Mucosa of descending colon (tissue), 3 donors: ENCODE results near the gene PAPLN. TPM values are rescaled to one million over a fixed set of nuclear protein-coding genes. Genes with fewer than 3 reads are reported as not detected.

Source experiments
- ATAC-seq: fragments of 200-7000 bp; cut with Tn5 transposase; one replicate; pipeline ENCODE4 v1.9.1; 2020; ENCODE audit warnings: mild to moderate bottlenecking, moderate library complexity
- DNase-seq, 3 donors: peaks; one replicate each; pipeline ENCODE4 v3.0.0-alpha.2; 2020
- H3K36me3 ChIP-seq: fragments of 200-600 bp; one replicate; pipeline ENCODE4 v1.8.0; 2021; ENCODE audit warnings: low read depth, mild to moderate bottlenecking
- H3K4me1 ChIP-seq: fragments of 200-600 bp; one replicate; pipeline ENCODE4 v1.8.0; 2021; ENCODE audit warnings: low read depth, mild to moderate bottlenecking
- H3K4me3 ChIP-seq: fragments of 200-600 bp; one replicate; pipeline ENCODE4 v1.8.0; 2021; ENCODE audit warnings: mild to moderate bottlenecking
- H3K9me3 ChIP-seq: fragments of 200-600 bp; one replicate; pipeline ENCODE4 v1.8.0; 2021; ENCODE audit warnings: mild to moderate bottlenecking
- intact Hi-C, 2 donors: fragments of 100-400 bp; cut with DNase I in 1 of 2; cut with micrococcal nuclease in 1 of 2; formaldehyde crosslinking; loops; one replicate each; pipeline versions ENCODE4 v1.11.0 to v1.11.1; 2022; cut with DNase I, micrococcal nuclease
- total RNA-seq, 3 donors: library from RNA; stranded (reverse); fragmentation: NEBNext Ultra II Directional in 2 of 3; extraction: Animal tissue kit (Norgen Biotek cat#: 25700) in 2 of 3; gene quantifications; one replicate each; pipeline versions ENCODE4 v1.2.1 to v1.2.4, GENCODE V29; 2021 to 2023
- TF ChIP-seq, protein P1 (sequence below): fragments of 200-600 bp; IDR thresholded peaks from one replicate; pipeline ENCODE4 v1.8.0; 2022; ENCODE audit warnings: antibody characterized with exemption, mild to moderate bottlenecking
- donor health status: DM: no; HTN: no; CAD: no; lungs with moderate emphysema.
- donor health status: DM: no; HTN: no; CAD: no.
- donor health status: DM: no; HTN: yes; CAD: no.

Gene PAPLN
- total RNA-seq, 3 donors from 2014 or later: 4.9 to 22.5 (median 5.6) TPM

DNA sequence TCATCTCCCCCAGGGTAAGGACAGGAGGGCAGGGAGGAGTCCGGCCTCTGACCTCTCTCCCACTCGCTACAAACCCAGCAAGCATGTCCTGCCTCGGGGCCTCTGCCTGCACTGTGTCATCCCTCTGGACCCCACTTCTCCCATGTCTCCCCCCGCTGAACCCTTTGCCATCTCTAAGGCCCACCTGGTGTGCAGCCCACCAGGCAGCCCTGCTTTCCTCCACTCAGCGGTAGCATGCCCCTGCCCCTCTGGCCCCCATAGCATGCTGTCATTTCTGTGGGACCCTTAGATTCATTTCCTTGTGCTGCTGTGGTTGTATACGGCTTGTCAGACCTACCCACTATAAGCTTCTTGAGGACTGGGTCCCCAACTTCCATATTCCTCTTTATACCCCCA is 17.7 kb downstream of the PAPLN start:
- intact Hi-C loops: no loop called here
- TF ChIP-seq, protein P1, sequence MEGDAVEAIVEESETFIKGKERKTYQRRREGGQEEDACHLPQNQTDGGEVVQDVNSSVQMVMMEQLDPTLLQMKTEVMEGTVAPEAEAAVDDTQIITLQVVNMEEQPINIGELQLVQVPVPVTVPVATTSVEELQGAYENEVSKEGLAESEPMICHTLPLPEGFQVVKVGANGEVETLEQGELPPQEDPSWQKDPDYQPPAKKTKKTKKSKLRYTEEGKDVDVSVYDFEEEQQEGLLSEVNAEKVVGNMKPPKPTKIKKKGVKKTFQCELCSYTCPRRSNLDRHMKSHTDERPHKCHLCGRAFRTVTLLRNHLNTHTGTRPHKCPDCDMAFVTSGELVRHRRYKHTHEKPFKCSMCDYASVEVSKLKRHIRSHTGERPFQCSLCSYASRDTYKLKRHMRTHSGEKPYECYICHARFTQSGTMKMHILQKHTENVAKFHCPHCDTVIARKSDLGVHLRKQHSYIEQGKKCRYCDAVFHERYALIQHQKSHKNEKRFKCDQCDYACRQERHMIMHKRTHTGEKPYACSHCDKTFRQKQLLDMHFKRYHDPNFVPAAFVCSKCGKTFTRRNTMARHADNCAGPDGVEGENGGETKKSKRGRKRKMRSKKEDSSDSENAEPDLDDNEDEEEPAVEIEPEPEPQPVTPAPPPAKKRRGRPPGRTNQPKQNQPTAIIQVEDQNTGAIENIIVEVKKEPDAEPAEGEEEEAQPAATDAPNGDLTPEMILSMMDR: no peak
- ATAC-seq: no peak
- peak in 1 of 3 donors; percentile 3 for DNase-seq
- H3K4me1 ChIP-seq: no peaks in the 10 kb centered on the region
- H3K4me3 ChIP-seq: no peak overlapping the region
- no peaks in the 10 kb centered on the region for H3K9me3 ChIP-seq
- H3K36me3 ChIP-seq: no peaks in the 10 kb centered on the region

DNA sequence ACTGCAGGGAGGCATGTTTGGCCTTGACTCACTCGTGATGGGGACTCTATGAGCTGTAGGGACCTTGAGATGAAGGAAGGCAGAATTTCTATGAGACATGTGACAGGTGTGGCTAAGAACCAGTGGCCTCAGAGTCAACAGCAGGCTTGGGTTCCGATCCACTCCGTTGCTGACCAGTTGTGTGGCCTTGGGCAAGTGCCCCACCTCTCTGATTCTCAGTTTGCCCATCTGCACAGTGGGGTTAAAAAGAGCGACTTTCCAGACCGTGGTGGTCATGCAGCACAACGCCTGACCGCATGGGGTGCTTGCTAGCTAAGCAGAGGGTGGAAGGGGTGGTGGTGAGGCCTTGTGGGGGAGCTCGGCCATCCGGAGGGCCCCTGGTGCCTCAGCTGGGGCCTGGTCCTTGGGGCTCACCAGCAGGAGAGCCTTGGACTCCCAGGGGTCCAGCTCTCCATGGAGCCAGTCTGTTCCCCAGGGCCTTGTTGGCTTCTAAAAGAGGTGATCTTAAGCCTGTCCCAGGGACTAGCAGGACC is 18.5 kb downstream of the PAPLN start:
- no peak for ATAC-seq
- intact Hi-C loops: no loop called here
- peak in 2 of 3 donors; percentile 7 to 29 for DNase-seq

DNA sequence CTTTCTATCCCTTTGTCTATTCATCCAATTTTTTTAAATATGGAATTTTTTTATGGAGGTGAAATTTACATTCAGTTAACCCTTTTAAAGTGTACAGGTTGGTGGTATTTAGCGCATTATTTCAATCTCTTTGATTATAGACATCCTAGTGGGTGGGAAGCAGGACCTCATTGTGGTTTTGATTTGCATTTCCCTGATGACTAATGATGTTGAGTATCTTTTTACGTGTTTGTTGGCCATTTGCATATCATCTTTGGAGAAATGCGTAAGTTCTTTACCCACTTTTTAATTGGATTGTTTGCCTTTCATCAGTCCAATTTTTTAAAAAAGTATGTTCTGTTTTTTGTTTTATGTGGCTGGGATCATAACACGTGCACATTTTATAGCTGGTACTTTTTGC is 20.8 kb downstream of the PAPLN start:
- no peak for ATAC-seq
- Histone ChIP-seq H3K9me3 (no peaks in the 10 kb centered on the region), H3K4me1 (no peaks in the 10 kb centered on the region), H3K36me3 (no peaks in the 10 kb centered on the region), H3K4me3 (no peak overlapping the region)
- DNase-seq: no peak
- TF ChIP-seq, protein P1: no peak
- intact Hi-C loops: no loop called here

More for the DNA sequence above, 18.5 kb downstream of the PAPLN start:
- Histone ChIP-seq H3K36me3 (no peaks in the 10 kb centered on the region), H3K9me3 (no peaks in the 10 kb centered on the region), H3K4me1 (no peaks in the 10 kb centered on the region), H3K4me3 (no peak overlapping the region)
- TF ChIP-seq, protein P1: no peak

DNA sequence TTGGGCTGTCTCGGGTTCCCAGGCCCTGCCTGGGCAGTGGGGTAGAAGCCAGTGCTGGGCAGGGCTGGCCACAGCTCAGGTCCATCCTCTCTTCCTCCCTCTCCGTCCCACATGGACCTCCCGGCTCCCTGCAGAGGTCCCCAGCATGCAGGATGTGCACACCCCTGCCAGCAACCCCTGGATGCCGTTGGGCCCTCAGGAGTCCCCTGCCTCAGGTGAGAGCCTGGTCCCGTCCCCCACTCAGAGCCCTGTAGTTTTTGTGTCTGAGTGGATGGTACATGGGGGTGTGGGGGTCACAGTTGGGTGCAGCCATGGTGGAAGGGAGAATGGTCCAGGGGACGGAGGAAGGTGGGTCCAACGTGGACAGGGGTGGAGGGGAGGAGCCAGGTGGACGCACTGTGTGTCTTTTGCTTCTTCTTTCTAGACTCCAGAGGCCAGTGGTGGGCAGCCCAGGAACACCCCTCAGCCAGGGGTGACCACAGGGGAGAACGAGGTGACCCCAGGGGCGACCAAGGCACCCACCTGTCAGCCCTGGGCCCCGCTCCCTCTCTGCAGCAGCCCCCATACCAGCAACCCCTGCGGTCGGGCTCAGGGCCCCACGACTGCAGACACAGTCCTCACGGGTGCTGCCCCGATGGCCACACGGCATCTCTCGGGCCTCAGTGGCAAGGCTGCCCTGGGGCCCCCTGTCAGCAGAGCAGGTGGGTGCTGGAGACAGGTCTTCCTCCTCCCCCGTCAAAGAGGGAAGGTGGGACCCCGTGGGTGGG is 21.7 kb downstream of the PAPLN start:
- TF ChIP-seq, protein P1: no peak
- Histone ChIP-seq H3K36me3 (no peaks in the 10 kb centered on the region), H3K9me3 (no peaks in the 10 kb centered on the region), H3K4me3 (no peak overlapping the region), H3K4me1 (no peaks in the 10 kb centered on the region)
- intact Hi-C loops: no loop called here
- DNase-seq: peak in 1 of 3 donors; percentile 16
- ATAC-seq: no peak

DNA sequence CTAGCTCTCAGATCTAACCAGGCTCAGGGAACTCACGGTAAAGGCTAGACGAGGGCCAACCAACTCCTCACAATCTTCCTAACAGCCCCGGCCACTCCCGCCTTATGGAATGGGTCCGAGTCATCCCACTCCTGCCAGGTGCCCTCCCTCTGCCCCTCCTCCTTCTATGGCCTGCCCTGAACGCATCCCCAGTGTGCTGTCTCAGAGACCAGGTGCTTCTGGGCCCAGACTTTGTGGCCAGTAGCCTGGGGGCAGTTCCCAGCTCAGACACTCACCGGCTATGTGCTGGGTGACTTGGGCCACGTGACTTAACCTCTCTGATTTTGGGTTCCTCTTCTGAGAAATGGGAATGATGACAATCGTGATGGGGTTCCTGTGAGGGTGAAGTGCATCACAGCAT is 22.5 kb downstream of the PAPLN start:
- no peaks in the 10 kb centered on the region for H3K36me3 ChIP-seq

More for the DNA sequence above, 22.5 kb downstream of the PAPLN start:
- no peaks in the 10 kb centered on the region for H3K9me3 ChIP-seq
- ATAC-seq (no peak), DNase-seq (peak in 1 of 3 donors; percentile 3)
- intact Hi-C loops: no loop called here
- H3K4me3 ChIP-seq: no peak overlapping the region
- TF ChIP-seq, protein P1: no peak
- no peaks in the 10 kb centered on the region for H3K4me1 ChIP-seq
